ENCODE results near the gene FAM216B.

DNA sequence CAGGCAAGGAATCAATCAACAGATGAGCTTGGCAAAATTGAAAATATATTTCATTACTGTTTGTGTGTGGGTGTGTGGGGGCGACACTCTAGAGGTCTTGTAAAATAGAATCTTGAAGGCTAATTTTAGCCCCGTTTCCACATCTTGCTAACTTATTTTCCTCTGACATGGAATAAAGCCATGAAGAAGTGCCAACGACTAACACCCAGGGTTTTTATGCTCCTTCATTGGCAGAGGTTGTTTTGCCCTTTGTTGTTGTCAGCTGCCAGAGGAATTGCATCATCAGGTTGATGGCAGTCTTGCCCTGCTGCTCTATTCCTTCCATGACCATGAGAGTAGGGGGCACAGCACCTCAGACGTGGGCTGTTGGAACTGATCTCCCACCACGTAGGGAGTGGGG, 30.6 kb upstream of the FAM216B start:
- no peak for TF ChIP-seq CTCF (IDR thresholded peaks at IDR 0.05; ENCODE audit: control extremely low read depth in 1 of 3, insufficient read depth in 1 of 3, low read depth in 1 of 3, low read length in 3 of 3)
- TF ChIP-seq POLR2AphosphoS5 (IDR thresholded peaks at IDR 0.05; ENCODE audit: low read depth, low read length) = no peak
- TF ChIP-seq EZH2 (IDR thresholded peaks at IDR 0.05; ENCODE audit: low read depth, low read length, severe bottlenecking) = no peak
- no peak for TF ChIP-seq POLR2A (IDR thresholded peaks at IDR 0.05; ENCODE audit: control extremely low read depth in 1 of 2, low read depth in 2 of 2, low read length in 2 of 2)
- no peak for TF ChIP-seq TEAD4 (IDR thresholded peaks at IDR 0.05; ENCODE audit: low read depth, low read length)
- no peak for TF ChIP-seq BCL11A (IDR thresholded peaks at IDR 0.05; ENCODE audit: low read depth in 2 of 2, low read length in 2 of 2)
- TF ChIP-seq SRF (IDR thresholded peaks at IDR 0.05; ENCODE audit: low read depth, low read length) = no peak
